HG02588 (cell line): Measurements from ENCODE around the gene SLC15A1.

Experiments
- ATAC-seq: cut with Tn5 transposase; IDR thresholded peaks from one replicate; pipeline ENCODE4 v1.9.1; 2021; ENCODE audit warnings: mild to moderate bottlenecking, moderate library complexity; ENCODE audit not compliant: unreplicated experiment

SLC15A1 gene

GRCh38 chr13:98707281-98707999, 45.0 kb downstream of the SLC15A1 start:
- ATAC-seq: no peak

DNA sequence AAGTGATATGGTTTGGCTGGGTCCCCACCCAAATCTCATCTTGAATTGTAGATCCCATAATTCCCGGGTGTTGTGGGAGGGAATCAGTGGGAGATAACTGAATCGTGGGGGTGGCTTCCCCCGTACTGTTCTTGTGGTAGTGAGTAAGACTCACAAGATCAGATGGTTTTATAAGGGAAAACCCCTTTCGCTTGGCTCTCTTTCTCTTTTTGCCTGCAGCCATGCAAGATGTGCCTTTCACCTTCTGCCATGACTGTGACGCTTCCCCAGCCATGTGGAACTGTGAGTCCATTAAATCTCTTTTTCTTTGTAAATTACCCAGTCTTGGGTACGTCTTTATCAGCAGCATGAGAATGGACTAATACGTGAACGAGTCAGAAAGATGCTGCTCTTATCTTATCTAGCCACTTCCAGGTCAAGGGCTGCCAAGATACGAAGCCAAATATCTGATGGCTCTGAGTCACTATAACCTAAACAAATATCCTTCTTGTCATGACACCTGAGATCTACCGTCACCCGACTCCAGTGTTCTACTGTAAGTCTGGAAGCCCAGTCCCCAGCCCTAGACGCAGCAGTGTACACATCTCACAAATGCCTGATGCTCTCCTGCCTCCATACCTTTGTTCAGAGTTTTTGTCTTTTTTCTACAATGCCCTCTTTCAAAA, 45.9 kb downstream of the SLC15A1 start:
- ATAC-seq: no peak

GRCh38 chr13:98697791-98698190, 54.7 kb downstream of the SLC15A1 start:
- no peak for ATAC-seq

GRCh38 chr13:98693756-98694155, 58.7 kb downstream of the SLC15A1 start:
- ATAC-seq: no peak

DNA sequence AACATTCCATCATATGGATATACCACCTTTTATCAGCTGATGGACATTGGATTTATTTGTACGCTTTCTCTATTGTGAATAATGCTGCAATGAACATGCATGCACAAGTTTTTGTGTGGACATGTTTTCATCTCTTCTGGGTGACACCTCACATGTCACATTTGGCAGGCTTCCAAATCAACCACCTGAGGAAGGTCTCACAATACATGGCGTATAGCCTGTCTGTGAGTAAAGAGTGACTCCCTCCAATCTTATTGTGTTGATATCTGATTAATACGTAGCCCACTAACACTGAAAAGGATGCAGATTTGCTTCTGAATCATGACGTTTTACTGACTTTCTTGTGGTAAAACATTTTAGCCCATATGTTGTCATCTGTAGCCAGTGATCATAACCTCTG, 61.1 kb downstream of the SLC15A1 start:
- no peak for ATAC-seq

DNA sequence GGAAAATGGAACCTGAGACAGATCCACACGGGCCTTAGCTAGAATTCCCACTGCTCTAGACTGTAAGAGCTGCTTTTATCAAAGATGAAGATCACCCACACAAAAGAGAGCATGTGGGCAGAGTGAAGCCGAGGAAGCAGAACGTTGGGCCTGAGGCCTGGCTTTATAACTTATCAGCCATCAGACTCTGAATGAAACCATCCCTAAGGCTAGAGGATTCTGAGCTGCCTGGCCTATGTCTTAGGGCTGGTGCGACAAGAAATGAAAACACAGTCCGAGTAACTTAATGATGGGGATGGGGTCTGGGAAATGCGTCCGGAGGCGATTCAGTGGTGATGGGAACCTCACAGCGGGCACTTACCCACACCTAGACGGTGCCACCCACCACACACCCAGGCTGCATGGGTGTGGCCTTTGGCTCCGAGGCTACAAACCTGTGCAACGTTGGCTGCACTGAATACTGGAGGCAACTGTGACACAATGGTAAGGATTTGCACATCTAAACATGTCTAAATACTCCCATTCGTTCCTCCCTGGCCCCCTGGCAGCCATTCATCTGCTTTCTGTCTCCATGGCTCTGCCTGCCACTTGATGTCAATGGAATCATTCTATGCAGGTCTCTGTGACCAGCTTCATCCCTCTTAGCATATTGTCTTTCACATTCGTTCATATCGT, 62.0 kb downstream of the SLC15A1 start:
- no peak for ATAC-seq

GRCh38 chr13:98689347-98689968, 63.0 kb downstream of the SLC15A1 start:
- no peak for ATAC-seq

- no peak for ATAC-seq
Measured at GRCh38 chr13:98688373-98688772, 64.1 kb downstream of the SLC15A1 start.

DNA sequence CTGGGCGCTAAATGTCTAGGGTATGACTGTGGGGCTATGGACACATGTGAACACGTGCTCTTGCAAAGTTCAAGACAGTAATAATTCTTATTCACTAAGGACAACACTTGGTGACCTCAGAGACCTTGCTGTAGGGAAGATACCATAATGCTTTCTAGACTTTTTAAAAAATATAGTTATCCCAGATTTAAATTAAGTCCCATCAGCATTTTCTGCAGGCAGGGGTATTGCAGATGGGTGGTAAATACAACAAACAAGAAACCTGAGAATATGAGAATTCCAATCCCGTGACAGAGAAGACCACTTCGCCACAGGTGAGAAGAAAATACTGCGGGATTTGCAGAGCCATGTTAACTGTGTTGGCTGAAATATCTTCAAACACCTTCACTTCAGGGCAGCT, 65.2 kb downstream of the SLC15A1 start:
- ATAC-seq: no peak

DNA sequence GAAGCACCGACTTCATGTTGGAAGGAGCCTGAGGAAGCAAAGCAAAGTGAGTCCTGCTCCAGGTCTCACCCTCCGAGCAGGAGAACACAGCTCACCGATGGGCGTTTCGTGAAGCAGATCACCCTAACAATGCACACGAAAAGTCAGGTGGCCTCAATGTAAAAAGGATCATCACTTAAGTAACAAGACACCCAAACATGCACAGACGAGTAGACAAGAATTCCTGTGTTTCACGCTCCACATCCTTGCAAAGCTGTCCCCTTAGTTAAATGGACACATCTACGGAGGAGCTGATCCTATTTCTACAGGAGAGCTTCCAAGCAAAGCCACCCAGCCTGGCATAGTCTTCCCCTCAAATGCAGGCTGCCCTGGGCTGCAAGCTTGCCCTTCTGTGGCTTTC, 66.2 kb downstream of the SLC15A1 start:
- no peak for ATAC-seq

DNA sequence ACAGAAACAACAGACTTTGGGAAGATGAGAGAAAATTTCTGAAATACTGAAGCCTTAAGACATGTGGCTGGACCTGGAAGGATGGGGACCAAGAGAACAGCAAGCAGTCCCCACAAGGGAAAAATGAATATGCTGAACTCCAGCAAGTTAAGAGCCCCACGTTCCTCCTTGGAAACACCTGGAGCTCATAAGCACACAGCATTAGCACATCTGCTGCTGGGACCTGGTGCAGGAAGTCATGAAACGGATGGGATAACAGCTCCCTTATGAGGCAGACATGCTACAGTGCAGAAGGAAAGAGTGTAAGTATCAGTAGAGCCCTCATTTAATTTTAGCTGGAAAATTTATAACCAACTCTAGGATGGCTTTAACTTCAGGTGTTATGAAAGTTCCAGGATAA, 67.3 kb downstream of the SLC15A1 start:
- no peak for ATAC-seq

GRCh38 chr13:98681049-98681448, 71.4 kb downstream of the SLC15A1 start:
- ATAC-seq: no peak

DNA sequence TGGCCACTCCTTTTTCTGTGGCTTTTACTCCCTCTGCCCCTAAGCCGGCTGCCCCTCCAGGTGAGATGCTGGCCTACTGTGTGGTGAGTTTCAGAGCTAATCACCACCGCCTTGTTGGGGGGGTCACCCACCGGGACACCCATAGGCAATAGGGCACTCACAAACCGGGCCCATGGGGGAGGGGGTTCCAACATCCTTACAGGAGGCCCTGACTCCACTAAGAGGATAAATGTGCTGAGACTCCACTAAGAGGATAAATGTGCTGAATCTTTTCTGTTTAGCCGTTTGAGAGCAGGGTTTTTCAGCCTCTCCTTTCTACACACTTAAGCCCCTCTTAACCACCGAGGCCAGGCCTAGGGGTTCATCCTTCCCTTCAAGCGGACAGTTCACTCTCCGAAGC, 73.7 kb downstream of the SLC15A1 start:
- ATAC-seq: no peak

DNA sequence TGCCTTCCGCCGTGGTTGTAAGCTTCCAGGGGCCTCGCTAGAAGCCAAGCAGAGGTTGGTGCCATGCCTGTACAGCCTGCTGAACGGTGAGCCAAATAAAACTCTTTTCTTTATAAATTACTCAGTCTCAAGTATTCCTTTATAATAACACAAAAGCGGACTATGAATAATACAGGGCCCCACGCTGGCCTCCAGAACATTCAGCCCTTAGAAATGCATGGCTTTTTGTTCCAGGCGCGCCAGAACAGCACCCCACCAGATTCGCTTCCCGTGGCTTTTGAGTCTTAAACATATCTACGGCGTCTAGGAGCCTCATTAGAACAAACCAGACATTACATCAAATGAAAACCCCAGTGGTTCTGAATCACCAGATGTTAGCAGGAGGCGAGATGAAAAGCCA, 75.1 kb downstream of the SLC15A1 start:
- ATAC-seq: no peak

GRCh38 chr13:98676239-98676638, 76.2 kb downstream of the SLC15A1 start:
- ATAC-seq: no peak

- ATAC-seq: no peak
Measured at GRCh38 chr13:98675837-98676236, 76.6 kb downstream of the SLC15A1 start.

DNA sequence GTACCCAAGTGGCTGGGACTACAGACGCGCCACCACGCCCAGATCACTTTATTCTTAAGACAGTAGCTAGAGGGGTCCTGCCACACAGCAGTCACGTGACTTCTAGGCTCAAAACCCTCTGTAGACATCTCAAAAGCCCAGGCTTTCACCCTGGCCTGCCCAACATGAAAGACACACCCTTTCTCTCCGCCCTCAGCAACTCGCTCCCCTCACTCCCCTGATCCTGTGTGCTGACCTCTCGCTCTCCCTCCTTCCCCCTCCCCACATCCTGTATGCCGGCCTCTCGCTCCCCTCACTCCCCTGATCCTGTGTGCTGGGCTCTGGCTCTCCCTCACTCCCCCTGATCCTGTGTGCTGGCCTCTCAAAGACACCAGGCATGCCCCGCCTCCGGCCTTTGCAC, 77.4 kb downstream of the SLC15A1 start:
- ATAC-seq: no peak

DNA sequence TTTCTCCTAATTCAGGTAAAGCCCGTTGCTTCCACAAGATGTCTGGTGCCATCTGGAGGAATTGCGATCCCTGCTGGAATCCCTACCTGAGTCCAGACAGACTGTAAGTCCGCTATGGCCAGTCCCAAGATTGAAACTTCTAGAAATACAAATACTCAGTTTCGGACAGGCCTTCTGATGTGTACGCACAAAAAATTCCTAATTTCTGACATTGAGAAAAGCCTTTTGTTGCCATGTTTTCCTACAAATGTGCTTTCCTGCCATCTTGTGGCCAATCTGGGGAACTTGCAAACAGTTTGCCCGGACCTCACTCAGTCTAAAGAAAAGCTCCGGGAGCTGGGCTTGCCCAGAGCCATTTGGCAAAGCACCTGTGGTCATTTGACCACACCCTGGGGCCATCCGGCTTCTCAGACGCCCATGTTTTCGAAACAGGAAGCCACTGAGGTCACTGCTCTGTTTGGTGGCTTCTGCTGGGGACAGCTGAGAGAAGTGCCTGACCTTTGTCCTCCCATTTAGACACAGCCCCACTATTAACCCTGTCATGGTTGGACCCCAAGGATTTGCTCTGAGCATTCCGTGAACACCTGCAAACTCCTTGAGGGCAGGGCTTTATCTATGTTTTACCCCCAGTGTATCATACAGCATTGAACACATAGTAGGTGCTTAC, 79.4 kb downstream of the SLC15A1 start:
- no peak for ATAC-seq

- no peak for ATAC-seq
Measured at GRCh38 chr13:98668155-98668554, 84.3 kb downstream of the SLC15A1 start.

- no peak for ATAC-seq
Measured at GRCh38 chr13:98665638-98665995, 86.9 kb downstream of the SLC15A1 start.

DNA sequence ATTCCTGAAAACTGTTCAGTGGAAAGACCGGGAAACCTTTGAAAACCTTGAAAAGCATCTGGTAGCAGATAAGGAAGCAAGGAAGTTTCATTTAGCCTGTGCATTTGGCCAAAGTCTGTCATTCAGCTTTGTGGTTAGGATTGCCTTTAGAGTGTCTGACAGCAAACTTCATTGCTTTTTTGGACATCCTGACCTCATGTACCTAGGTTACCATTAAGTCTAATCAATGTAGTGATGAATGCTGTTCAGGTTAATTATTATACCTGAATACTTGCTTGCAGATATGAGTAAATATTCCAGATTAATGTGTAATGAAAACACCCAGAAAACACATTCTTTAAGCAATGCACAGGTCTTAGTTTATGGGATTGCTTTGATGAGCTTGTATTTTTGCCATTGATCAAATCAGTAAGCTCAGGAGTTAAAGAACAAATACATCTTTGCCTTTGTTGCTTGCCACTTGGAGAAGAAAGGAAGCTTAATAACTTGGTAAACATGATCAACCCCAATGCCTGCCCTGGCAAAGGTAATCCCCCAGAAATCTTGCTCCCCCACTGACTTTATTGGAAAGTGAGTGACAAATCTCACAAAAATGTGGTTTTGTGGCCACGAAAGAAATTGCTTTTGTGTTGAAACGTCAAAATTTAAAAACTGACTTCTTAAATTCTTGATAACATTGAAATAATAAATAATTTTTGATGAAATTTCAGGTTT, 87.4 kb downstream of the SLC15A1 start:
- no peak for ATAC-seq
